Ishikawa (cell line): Measurements from ENCODE around the gene NEDD4L.

Experiments
- CEBPB ChIP-seq: IDR thresholded peaks from 2 replicates; pipeline ENCODE4 v1.6.1; 2012
- CREB1 ChIP-seq: IDR thresholded peaks from 2 replicates; pipeline ENCODE4 v1.6.1; 2012; ENCODE audit warnings: low read depth
- EGR1 ChIP-seq: IDR thresholded peaks from 2 replicates; pipeline ENCODE4 v1.6.1; 2012
- EP300 ChIP-seq: IDR thresholded peaks from 2 replicates; pipeline ENCODE4 v1.6.1; 2012; ENCODE audit warnings: borderline replicate concordance
- FOXM1 ChIP-seq: IDR thresholded peaks from 2 replicates; pipeline ENCODE4 v1.6.1; 2012; ENCODE audit warnings: low read depth, borderline replicate concordance
- NFIC ChIP-seq: IDR thresholded peaks from 2 replicates; pipeline ENCODE4 v1.6.1; 2012
- RAD21 ChIP-seq: IDR thresholded peaks from 2 replicates; pipeline ENCODE4 v1.6.1; 2012; ENCODE audit warnings: low read depth
- TAF1 ChIP-seq: IDR thresholded peaks from 2 replicates; pipeline ENCODE4 v1.6.1; 2012; ENCODE audit warnings: low read depth, mild to moderate bottlenecking
- TCF12 ChIP-seq: IDR thresholded peaks from 2 replicates; pipeline ENCODE4 v1.6.1; 2012; ENCODE audit warnings: low read depth
- TEAD4 ChIP-seq: IDR thresholded peaks from 2 replicates; pipeline ENCODE4 v1.6.1; 2012
- YY1 ChIP-seq: IDR thresholded peaks from 2 replicates; pipeline ENCODE4 v1.6.1; 2012; ENCODE audit warnings: low read depth
- ZBTB7A ChIP-seq: IDR thresholded peaks from 2 replicates; pipeline ENCODE4 v1.6.1; 2012; ENCODE audit warnings: low read depth
- TF ChIP-seq, protein P1 (sequence below): IDR thresholded peaks from 2 replicates; pipeline ENCODE4 v1.6.1; 2012
- TF ChIP-seq, protein P2 (sequence below): IDR thresholded peaks from 2 replicates; pipeline ENCODE4 v1.6.1; 2012
- TF ChIP-seq, protein P3 (sequence below): IDR thresholded peaks from 2 replicates; pipeline ENCODE4 v1.6.1; 2012; ENCODE audit warnings: low read depth, mild to moderate bottlenecking

The NEDD4L gene

DNA sequence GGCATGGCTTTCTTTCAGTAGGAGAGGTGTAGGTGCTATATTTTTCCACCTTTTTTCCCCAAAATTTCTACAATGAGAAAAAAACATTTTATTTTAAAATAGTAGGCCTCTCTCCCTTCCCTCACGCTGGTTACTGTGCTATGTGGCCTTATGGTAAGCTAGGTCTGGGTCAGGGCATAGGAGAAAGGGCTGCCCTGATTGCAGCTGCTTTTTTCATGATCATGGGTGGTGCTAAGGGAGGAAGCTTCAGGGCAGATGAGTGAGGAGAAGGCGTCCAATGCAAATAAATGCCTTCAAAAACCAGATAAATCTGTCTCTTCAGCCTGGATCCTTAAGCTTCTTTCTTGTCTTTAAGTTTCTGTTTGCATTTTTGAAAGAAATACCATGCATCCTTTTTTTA lies 338.4 kb downstream of the NEDD4L start:
- TF ChIP-seq CEBPB (no peak), NFIC (no peak), TCF12 (no peak)

DNA sequence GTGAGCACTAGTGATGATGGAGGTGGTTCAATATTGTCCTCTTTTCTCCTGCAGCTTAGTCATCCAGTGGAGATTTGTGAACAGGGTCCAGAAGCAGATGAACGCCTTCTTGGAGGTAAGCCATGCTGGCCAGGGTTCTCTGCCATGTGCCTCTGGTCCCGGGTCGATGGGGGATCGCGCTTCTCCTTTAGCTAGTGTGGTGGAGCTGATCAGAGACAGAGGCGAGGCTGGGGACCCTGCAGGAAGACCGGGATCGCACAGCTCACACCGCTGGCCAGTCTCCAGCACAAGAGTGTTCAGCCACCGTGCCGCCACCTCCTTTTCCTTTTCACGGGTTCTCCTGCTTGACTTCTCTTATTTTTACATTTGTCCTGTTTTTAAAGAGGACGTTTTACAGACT lies 341.4 kb downstream of the NEDD4L start:
- TF ChIP-seq, protein P1, sequence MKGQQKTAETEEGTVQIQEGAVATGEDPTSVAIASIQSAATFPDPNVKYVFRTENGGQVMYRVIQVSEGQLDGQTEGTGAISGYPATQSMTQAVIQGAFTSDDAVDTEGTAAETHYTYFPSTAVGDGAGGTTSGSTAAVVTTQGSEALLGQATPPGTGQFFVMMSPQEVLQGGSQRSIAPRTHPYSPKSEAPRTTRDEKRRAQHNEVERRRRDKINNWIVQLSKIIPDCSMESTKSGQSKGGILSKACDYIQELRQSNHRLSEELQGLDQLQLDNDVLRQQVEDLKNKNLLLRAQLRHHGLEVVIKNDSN = no peak
- TF ChIP-seq TCF12 (no peak), TAF1 (no peak), YY1 (no peak), CREB1 (no peak), EGR1 (no peak), EP300 (no peak), NFIC (no peak), FOXM1 (no peak), ZBTB7A (no peak), RAD21 (no peak), CEBPB (no peak), TEAD4 (no peak)
- TF ChIP-seq, protein P2, sequence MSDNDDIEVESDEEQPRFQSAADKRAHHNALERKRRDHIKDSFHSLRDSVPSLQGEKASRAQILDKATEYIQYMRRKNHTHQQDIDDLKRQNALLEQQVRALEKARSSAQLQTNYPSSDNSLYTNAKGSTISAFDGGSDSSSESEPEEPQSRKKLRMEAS = no peak
- TF ChIP-seq, protein P3, sequence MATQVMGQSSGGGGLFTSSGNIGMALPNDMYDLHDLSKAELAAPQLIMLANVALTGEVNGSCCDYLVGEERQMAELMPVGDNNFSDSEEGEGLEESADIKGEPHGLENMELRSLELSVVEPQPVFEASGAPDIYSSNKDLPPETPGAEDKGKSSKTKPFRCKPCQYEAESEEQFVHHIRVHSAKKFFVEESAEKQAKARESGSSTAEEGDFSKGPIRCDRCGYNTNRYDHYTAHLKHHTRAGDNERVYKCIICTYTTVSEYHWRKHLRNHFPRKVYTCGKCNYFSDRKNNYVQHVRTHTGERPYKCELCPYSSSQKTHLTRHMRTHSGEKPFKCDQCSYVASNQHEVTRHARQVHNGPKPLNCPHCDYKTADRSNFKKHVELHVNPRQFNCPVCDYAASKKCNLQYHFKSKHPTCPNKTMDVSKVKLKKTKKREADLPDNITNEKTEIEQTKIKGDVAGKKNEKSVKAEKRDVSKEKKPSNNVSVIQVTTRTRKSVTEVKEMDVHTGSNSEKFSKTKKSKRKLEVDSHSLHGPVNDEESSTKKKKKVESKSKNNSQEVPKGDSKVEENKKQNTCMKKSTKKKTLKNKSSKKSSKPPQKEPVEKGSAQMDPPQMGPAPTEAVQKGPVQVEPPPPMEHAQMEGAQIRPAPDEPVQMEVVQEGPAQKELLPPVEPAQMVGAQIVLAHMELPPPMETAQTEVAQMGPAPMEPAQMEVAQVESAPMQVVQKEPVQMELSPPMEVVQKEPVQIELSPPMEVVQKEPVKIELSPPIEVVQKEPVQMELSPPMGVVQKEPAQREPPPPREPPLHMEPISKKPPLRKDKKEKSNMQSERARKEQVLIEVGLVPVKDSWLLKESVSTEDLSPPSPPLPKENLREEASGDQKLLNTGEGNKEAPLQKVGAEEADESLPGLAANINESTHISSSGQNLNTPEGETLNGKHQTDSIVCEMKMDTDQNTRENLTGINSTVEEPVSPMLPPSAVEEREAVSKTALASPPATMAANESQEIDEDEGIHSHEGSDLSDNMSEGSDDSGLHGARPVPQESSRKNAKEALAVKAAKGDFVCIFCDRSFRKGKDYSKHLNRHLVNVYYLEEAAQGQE = no peak

DNA sequence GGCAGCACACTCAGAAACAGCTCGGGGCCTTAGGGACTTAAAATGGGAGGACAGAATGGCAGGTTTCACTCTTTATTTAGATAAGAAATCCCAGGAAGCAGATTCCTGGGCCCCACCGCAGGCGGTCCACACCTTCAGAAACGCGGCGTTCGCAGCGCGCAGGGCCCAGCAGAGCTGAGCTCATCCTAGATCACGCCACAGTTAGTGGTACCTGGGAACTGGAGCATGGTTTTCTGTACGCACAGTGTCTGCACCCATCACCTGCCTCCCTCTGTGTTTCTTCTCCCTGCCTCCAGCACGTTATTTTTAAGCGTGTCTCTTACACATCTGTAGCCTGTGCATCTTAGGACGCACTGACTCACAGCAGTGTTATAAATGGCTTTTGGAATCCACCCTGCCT lies 342.8 kb downstream of the NEDD4L start:
- TF ChIP-seq, protein P2 = no peak
- TF ChIP-seq ZBTB7A = no peak
- no peak for TF ChIP-seq YY1
- no peak for TF ChIP-seq TAF1
- TF ChIP-seq EGR1 = no peak
- no peak for TF ChIP-seq RAD21
- TF ChIP-seq FOXM1 = no peak
- TF ChIP-seq, protein P3 = no peak
- TF ChIP-seq TEAD4 = no peak
- TF ChIP-seq TCF12 = no peak
- TF ChIP-seq NFIC = no peak
- TF ChIP-seq EP300 = no peak
- TF ChIP-seq, protein P1 = no peak
- TF ChIP-seq CEBPB = no peak
- no peak for TF ChIP-seq CREB1

DNA sequence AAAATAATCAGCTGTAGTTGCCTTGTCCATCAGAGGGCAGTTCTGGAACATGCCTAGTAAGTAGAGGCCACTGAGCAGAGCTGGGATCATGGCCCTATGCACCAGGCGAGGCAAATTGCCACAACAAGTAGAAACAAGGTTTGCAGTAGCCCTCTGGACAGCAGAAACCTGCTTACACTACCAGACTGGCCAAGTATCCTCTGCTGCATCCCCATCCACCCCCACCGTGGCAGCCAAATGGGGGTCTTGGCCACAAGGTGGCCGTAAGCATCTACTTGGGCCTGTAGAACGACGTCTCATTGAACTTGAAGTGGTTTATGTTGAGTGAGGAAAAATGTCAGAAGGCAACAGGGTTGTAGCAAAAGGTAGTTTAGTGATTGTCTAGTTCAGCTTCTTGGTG lies 343.7 kb downstream of the NEDD4L start:
- TF ChIP-seq YY1 = no peak
- no peak for TF ChIP-seq ZBTB7A
- TF ChIP-seq, protein P3 = no peak
- no peak for TF ChIP-seq TAF1
- no peak for TF ChIP-seq TEAD4
- no peak for TF ChIP-seq CEBPB
- TF ChIP-seq EP300 = no peak
- TF ChIP-seq RAD21 = no peak
- no peak for TF ChIP-seq EGR1
- TF ChIP-seq, protein P1 = no peak
- no peak for TF ChIP-seq FOXM1
- no peak for TF ChIP-seq NFIC
- TF ChIP-seq, protein P2 = no peak
- no peak for TF ChIP-seq TCF12
- no peak for TF ChIP-seq CREB1
